ENCODE results near the gene ZDHHC24.

ZDHHC24 gene, protein sequence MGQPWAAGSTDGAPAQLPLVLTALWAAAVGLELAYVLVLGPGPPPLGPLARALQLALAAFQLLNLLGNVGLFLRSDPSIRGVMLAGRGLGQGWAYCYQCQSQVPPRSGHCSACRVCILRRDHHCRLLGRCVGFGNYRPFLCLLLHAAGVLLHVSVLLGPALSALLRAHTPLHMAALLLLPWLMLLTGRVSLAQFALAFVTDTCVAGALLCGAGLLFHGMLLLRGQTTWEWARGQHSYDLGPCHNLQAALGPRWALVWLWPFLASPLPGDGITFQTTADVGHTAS

DNA sequence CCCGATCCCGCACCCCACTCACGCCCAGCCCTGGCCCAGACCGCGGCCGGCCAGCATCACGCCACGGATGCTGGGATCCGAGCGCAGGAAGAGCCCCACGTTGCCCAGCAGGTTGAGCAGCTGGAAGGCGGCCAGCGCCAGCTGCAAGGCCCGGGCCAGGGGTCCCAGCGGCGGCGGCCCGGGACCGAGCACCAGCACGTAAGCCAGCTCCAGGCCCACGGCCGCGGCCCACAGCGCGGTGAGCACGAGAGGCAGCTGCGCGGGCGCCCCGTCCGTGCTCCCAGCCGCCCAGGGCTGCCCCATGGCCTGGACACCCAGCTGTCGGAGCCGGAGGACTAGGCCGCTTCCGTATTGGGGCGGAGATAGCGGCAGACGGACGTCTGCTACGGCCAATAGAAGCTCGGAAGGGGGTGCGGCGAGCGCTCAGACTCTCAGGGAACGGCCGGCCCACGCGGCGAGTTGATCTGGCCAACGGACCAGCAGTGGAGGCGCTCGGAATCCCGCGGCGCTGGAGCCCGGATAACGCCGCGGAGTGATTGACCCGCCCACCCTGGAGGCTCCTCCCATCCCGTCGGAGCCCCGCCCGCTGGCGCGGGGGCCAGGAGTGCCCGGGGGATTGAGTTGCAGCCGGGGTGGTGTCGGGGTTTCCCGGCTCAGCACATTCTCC is at the start of gene ZDHHC24:
ZDHHC24 (minus strand) TSS at position 348 of the 667 bp plus-strand sequence; CDS start at position 303, 45 bp downstream.
- peak; percentile 89 for DNase-seq (ENCODE audit: low read depth)
- TF ChIP-seq, protein P1, sequence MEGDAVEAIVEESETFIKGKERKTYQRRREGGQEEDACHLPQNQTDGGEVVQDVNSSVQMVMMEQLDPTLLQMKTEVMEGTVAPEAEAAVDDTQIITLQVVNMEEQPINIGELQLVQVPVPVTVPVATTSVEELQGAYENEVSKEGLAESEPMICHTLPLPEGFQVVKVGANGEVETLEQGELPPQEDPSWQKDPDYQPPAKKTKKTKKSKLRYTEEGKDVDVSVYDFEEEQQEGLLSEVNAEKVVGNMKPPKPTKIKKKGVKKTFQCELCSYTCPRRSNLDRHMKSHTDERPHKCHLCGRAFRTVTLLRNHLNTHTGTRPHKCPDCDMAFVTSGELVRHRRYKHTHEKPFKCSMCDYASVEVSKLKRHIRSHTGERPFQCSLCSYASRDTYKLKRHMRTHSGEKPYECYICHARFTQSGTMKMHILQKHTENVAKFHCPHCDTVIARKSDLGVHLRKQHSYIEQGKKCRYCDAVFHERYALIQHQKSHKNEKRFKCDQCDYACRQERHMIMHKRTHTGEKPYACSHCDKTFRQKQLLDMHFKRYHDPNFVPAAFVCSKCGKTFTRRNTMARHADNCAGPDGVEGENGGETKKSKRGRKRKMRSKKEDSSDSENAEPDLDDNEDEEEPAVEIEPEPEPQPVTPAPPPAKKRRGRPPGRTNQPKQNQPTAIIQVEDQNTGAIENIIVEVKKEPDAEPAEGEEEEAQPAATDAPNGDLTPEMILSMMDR (IDR thresholded peaks at IDR 0.05; ENCODE audit: control insufficient read depth, extremely low read depth, insufficient read depth), result no peak
- peak within 1 kb of the TSS; percentile 76 for H3K4me3 ChIP-seq (ENCODE audit: low read depth, low read length)

GRCh38 chr11:66595245-66595904 is 49.5 kb upstream of the ZDHHC24 start:
- H3K4me3 ChIP-seq (ENCODE audit: low read depth, low read length), result no peak overlapping the region
- TF ChIP-seq, protein P1 (IDR thresholded peaks at IDR 0.05; ENCODE audit: control insufficient read depth, extremely low read depth, insufficient read depth), result no peak
- no peak for DNase-seq (ENCODE audit: low read depth)

GRCh38 chr11:66593650-66594049 is 47.8 kb upstream of the ZDHHC24 start:
- DNase-seq (ENCODE audit: low read depth), result no peak
- peak overlapping the region; percentile 94 for H3K4me3 ChIP-seq (ENCODE audit: low read depth, low read length)
- TF ChIP-seq, protein P1 (IDR thresholded peaks at IDR 0.05; ENCODE audit: control insufficient read depth, extremely low read depth, insufficient read depth), result no peak

DNA sequence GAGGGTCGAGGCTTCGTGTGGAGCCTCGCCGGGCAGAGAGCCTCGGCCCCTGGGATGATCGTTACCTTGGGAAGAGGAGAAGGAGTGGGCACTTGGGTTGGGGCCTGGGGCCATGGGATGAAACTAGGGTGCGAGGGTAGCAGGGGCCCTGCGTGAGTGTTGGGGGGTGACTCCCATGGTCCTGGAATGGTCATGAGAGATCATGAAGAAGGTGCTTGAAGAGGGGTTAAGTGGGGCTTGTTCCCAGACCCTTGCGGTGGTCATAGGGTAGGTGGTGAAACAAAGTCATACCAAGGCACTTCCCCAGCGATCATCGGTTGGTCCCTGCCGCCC is 47.4 kb upstream of the ZDHHC24 start:
- no peak for DNase-seq (ENCODE audit: low read depth)
- H3K4me3 ChIP-seq (ENCODE audit: low read depth, low read length), result peak overlapping the region; percentile 94
- TF ChIP-seq, protein P1 (IDR thresholded peaks at IDR 0.05; ENCODE audit: control insufficient read depth, extremely low read depth, insufficient read depth), result no peak

GRCh38 chr11:66592457-66593302 is 46.8 kb upstream of the ZDHHC24 start, which contains the start of the genes CCDC87 and CCS:
CCDC87 (minus strand) TSS chr11:66593063; CDS start chr11:66593015, 48 bp downstream.
CCS (plus strand) TSS chr11:66593185; CDS start chr11:66593262, 77 bp downstream.
- H3K4me3 ChIP-seq (ENCODE audit: low read depth, low read length), result peak within 1 kb of the TSS; percentile 94
- TF ChIP-seq, protein P1 (IDR thresholded peaks at IDR 0.05; ENCODE audit: control insufficient read depth, extremely low read depth, insufficient read depth), result peak; percentile 63
- DNase-seq (ENCODE audit: low read depth), result peak; percentile 75

DNA sequence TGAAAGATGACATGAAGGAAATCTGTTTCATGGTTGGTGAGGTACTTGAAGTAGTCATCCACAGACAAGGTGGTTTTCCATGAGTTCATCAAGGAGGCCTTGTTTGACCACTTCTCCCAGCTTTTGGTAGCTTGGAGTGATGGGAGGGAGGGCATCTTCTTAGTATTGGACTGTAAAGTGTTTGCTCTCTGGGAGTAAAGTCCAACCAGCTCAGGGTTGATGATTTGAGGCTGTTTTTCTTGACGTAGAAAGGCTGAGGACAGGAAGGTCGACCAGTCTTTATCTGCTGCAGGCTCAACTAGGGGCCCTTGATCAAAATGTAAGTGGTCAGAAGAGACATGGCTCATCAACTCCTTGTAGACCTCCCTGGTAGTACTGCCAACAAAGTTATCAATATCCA is 45.3 kb upstream of the ZDHHC24 start:
- H3K4me3 ChIP-seq (ENCODE audit: low read depth, low read length), result no peak overlapping the region
- TF ChIP-seq, protein P1 (IDR thresholded peaks at IDR 0.05; ENCODE audit: control insufficient read depth, extremely low read depth, insufficient read depth), result no peak
- DNase-seq (ENCODE audit: low read depth), result no peak
